Neural cell (in vitro differentiated cells): ENCODE data around the gene GPR119. TPM values are rescaled to one million over a fixed set of nuclear protein-coding genes. Genes with fewer than 3 reads are reported as not detected.

Experiments used
- H2AFZ ChIP-seq: fragments of 200-600, 300-800 bp; sonication (generic), shearing (Covaris generic); 2 replicates; pipeline ENCODE4 v1.6.0; 2014; ENCODE audit warnings: low read depth, mild to moderate bottlenecking, antibody characterized with exemption, low read length, moderate library complexity
- H3F3A ChIP-seq: fragments of 200-600 bp; shearing (Covaris generic); 2 replicates; pipeline ENCODE4 v1.6.1; 2016; ENCODE audit warnings: mild to moderate bottlenecking, moderate library complexity, mixed read lengths, antibody characterized with exemption, low read length; ENCODE audit not compliant: insufficient read depth, poor library complexity, severe bottlenecking
- H3K27ac ChIP-seq: fragments of 200-600, 300-800 bp; sonication (generic), shearing (Covaris generic); 2 replicates; pipeline ENCODE4 v1.5.1; 2014; ENCODE audit warnings: mild to moderate bottlenecking, low read length, moderate library complexity
- H3K27me3 ChIP-seq: fragments of 300-800, 200-600 bp; sonication (generic), shearing (Covaris generic); 2 replicates; pipeline ENCODE4 v1.6.0; 2014; ENCODE audit warnings: mild to moderate bottlenecking, low read depth, low read length, moderate library complexity; ENCODE audit not compliant: insufficient read depth
- H3K36me3 ChIP-seq: fragments of 300-800, 200-600 bp; sonication (generic), shearing (Covaris generic); 2 replicates; pipeline ENCODE4 v1.5.1; 2014; ENCODE audit warnings: mild to moderate bottlenecking, antibody characterized with exemption, low read length, moderate library complexity; ENCODE audit not compliant: insufficient read depth
- H3K4me2 ChIP-seq: fragments of 300-800, 200-600 bp; sonication (generic), shearing (Covaris generic); 2 replicates; pipeline ENCODE4 v1.6.0; 2014; ENCODE audit warnings: mild to moderate bottlenecking, low read length
- H3K4me3 ChIP-seq: fragments of 300-800, 200-600 bp; sonication (generic), shearing (Covaris generic); 2 replicates; pipeline ENCODE4 v1.5.1; 2014; ENCODE audit warnings: mild to moderate bottlenecking, low read length, moderate library complexity
- H3K79me2 ChIP-seq: fragments of 200-600 bp; shearing (Covaris generic); replicated peaks from 2 replicates; pipeline ENCODE4 v1.6.0; 2014; ENCODE audit warnings: mild to moderate bottlenecking, low read length, moderate library complexity; ENCODE audit not compliant: insufficient read depth
- H3K9ac ChIP-seq: fragments of 300-800, 200-600 bp; sonication (generic), shearing (Covaris generic); 2 replicates; pipeline ENCODE4 v1.6.1; 2016; ENCODE audit warnings: mild to moderate bottlenecking, low read length, mixed read lengths
- H3K9me2 ChIP-seq: fragments of 200-600 bp; shearing (Covaris generic); 2 replicates; pipeline ENCODE4 v1.6.1; 2016; ENCODE audit warnings: mild to moderate bottlenecking, low read length, mixed read lengths; ENCODE audit not compliant: insufficient read depth
- H3K9me3 ChIP-seq: fragments of 200-600, 300-800 bp; sonication (generic), shearing (Covaris generic); 2 replicates; pipeline ENCODE4 v1.6.1; 2016; ENCODE audit warnings: mild to moderate bottlenecking, mixed run types, low read length, moderate library complexity, mixed read lengths
- H4K20me1 ChIP-seq: fragments of 200-600 bp; shearing (Covaris generic); 2 replicates; pipeline ENCODE4 v1.6.1; 2016; ENCODE audit warnings: mild to moderate bottlenecking, mixed run types; ENCODE audit not compliant: insufficient read depth
- EP300 ChIP-seq: fragments of 450-650 bp; conservative IDR thresholded peaks from 2 replicates; pipeline ENCODE4 v1.6.1; 2014; ENCODE audit warnings: antibody characterized with exemption, mild to moderate bottlenecking, moderate library complexity; ENCODE audit not compliant: poor library complexity, severe bottlenecking
- EZH2 ChIP-seq: fragments of 200-600, 300-800 bp; shearing (Covaris generic), sonication (generic); IDR thresholded peaks from 2 replicates; pipeline ENCODE4 v1.6.1; 2014; ENCODE audit warnings: antibody characterized with exemption, low read length, borderline replicate concordance, mild to moderate bottlenecking; ENCODE audit not compliant: insufficient read depth, poor library complexity, severe bottlenecking
- MXI1 ChIP-seq: fragments of 450-650 bp; conservative IDR thresholded peaks from 2 replicates; pipeline ENCODE4 v1.6.1; 2014; ENCODE audit warnings: antibody characterized with exemption, mild to moderate bottlenecking; ENCODE audit not compliant: poor library complexity, severe bottlenecking
- POLR2AphosphoS5 ChIP-seq: IDR thresholded peaks from 2 replicates; pipeline ENCODE4 v1.6.1; 2012
- RAD21 ChIP-seq: fragments of 450-650 bp; conservative IDR thresholded peaks from 2 replicates; pipeline ENCODE4 v1.6.1; 2014; ENCODE audit warnings: antibody characterized with exemption, mild to moderate bottlenecking, moderate library complexity
- SMC3 ChIP-seq: fragments of 450-650 bp; conservative IDR thresholded peaks from 2 replicates; pipeline ENCODE4 v1.6.1; 2014; ENCODE audit warnings: antibody characterized with exemption, mild to moderate bottlenecking, moderate library complexity; ENCODE audit not compliant: poor library complexity
- TAF1 ChIP-seq: IDR thresholded peaks from 2 replicates; pipeline ENCODE4 v1.6.1; 2012; ENCODE audit warnings: low read depth
- polyA plus RNA-seq: library from polyadenylated mRNA; depleted of rRNA; stranded (reverse); fragments of >200 nt; gene quantifications from 2 replicates; pipeline ENCODE4 v1.2.3, GENCODE V29; 2014
- TF ChIP-seq, protein P1 (sequence below): IDR thresholded peaks from 2 replicates; pipeline ENCODE4 v1.6.1; 2012; ENCODE audit warnings: borderline replicate concordance
- TF ChIP-seq, protein P2 (sequence below): fragments of 450-650 bp; IDR thresholded peaks from 2 replicates; pipeline ENCODE4 v1.5.1; 2014; ENCODE audit warnings: antibody characterized with exemption, mild to moderate bottlenecking, moderate library complexity; ENCODE audit not compliant: poor library complexity, severe bottlenecking

The GPR119 gene
- polyA plus RNA-seq, 1 donor from 2014 or later, result not detected

- Histone ChIP-seq H3K4me3 (no peak overlapping the region), H3K4me2 (no peak overlapping the region), H3K9ac (no peak overlapping the region), H3K9me3 (no peaks in the 10 kb centered on the region), H3K27ac (no peak overlapping the region), H3F3A (no peaks in the 10 kb centered on the region), H3K79me2 (no peaks in the 10 kb centered on the region), H2AFZ (no peak overlapping the region), H3K9me2 (no peaks in the 10 kb centered on the region), H3K36me3 (no peaks in the 10 kb centered on the region), H3K27me3 (no peaks in the 10 kb centered on the region), H4K20me1 (no peaks in the 10 kb centered on the region)
- TF ChIP-seq, protein P1, sequence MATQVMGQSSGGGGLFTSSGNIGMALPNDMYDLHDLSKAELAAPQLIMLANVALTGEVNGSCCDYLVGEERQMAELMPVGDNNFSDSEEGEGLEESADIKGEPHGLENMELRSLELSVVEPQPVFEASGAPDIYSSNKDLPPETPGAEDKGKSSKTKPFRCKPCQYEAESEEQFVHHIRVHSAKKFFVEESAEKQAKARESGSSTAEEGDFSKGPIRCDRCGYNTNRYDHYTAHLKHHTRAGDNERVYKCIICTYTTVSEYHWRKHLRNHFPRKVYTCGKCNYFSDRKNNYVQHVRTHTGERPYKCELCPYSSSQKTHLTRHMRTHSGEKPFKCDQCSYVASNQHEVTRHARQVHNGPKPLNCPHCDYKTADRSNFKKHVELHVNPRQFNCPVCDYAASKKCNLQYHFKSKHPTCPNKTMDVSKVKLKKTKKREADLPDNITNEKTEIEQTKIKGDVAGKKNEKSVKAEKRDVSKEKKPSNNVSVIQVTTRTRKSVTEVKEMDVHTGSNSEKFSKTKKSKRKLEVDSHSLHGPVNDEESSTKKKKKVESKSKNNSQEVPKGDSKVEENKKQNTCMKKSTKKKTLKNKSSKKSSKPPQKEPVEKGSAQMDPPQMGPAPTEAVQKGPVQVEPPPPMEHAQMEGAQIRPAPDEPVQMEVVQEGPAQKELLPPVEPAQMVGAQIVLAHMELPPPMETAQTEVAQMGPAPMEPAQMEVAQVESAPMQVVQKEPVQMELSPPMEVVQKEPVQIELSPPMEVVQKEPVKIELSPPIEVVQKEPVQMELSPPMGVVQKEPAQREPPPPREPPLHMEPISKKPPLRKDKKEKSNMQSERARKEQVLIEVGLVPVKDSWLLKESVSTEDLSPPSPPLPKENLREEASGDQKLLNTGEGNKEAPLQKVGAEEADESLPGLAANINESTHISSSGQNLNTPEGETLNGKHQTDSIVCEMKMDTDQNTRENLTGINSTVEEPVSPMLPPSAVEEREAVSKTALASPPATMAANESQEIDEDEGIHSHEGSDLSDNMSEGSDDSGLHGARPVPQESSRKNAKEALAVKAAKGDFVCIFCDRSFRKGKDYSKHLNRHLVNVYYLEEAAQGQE, result no peak
- TF ChIP-seq TAF1, result no peak
- no peak for TF ChIP-seq POLR2AphosphoS5
- TF ChIP-seq, protein P2, sequence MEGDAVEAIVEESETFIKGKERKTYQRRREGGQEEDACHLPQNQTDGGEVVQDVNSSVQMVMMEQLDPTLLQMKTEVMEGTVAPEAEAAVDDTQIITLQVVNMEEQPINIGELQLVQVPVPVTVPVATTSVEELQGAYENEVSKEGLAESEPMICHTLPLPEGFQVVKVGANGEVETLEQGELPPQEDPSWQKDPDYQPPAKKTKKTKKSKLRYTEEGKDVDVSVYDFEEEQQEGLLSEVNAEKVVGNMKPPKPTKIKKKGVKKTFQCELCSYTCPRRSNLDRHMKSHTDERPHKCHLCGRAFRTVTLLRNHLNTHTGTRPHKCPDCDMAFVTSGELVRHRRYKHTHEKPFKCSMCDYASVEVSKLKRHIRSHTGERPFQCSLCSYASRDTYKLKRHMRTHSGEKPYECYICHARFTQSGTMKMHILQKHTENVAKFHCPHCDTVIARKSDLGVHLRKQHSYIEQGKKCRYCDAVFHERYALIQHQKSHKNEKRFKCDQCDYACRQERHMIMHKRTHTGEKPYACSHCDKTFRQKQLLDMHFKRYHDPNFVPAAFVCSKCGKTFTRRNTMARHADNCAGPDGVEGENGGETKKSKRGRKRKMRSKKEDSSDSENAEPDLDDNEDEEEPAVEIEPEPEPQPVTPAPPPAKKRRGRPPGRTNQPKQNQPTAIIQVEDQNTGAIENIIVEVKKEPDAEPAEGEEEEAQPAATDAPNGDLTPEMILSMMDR, result no peak
- no peak for TF ChIP-seq RAD21
- TF ChIP-seq EP300, result no peak
- TF ChIP-seq EZH2, result no peak
- TF ChIP-seq SMC3, result no peak
- TF ChIP-seq MXI1, result no peak
These were observed 27.9 kb upstream of the GPR119 start for GRCh38 chrX:130413415-130413814.

DNA sequence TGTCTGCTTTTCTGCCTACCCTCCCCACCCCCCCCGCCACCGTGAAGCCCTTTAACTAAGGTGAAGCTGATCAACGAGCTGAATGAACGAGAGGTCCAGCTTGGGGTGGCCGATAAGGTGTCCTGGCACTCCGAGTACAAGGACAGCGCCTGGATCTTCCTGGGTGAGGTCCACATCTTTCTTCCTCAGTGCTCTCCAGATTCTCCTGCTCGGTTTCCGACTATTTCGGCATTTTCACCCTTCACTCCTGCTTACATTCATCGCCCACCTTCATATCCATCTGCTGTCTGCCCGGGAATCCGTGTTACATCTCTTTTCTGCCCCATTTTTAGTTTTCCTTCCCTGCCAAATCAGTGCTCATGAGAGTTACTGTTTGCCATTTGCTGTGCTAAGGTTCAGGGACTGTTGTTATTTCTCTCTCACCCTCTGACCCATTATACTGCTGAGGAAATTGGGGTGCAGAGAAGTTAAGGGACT is 16.8 kb upstream of the GPR119 start:
- Histone ChIP-seq H3K4me3 (peak overlapping the region; percentile 77), H2AFZ (no peak overlapping the region), H3K9me3 (no peaks in the 10 kb centered on the region), H3K27me3 (no peaks in the 10 kb centered on the region), H3F3A (no peaks in the 10 kb centered on the region), H4K20me1 (no peaks in the 10 kb centered on the region), H3K79me2 (peaks cover 6% of the 10 kb centered on the region), H3K9me2 (no peaks in the 10 kb centered on the region), H3K36me3 (no peaks in the 10 kb centered on the region), H3K9ac (peak overlapping the region; percentile 72), H3K27ac (peak overlapping the region; percentile 74), H3K4me2 (peak overlapping the region; percentile 59)
- TF ChIP-seq, protein P2, result no peak
- no peak for TF ChIP-seq TAF1
- no peak for TF ChIP-seq EZH2
